OCI-LY3 (cell line): ENCODE results near the gene USP30.

ENCODE experiments used
- H2AFZ ChIP-seq: fragments of 200-600, 300-600 bp; shearing (Covaris generic); 2 replicates; pipeline ENCODE4 v1.6.0; 2014; ENCODE audit warnings: antibody characterized with exemption, low read depth, low read length
- H3K27ac ChIP-seq: fragments of 200-600, 300-600 bp; sonication (generic); 2 replicates; pipeline ENCODE4 v1.5.1; 2014; ENCODE audit warnings: mild to moderate bottlenecking, low read length, moderate library complexity, mixed read lengths
- H3K27me3 ChIP-seq: fragments of 200-600, 300-600 bp; sonication (generic); 2 replicates; pipeline ENCODE4 v1.6.1; 2014; ENCODE audit warnings: low read depth, low read length, mixed read lengths
- H3K36me3 ChIP-seq: fragments of 200-600, 300-600 bp; sonication (generic); replicated peaks from 2 replicates; pipeline ENCODE3; 2014; ENCODE audit warnings: low read depth, low read length, mixed read lengths
- H3K4me1 ChIP-seq: fragments of 300-600, 200-600 bp; sonication (generic); 2 replicates; pipeline ENCODE4 v1.6.1; 2014; ENCODE audit warnings: low read length, mixed read lengths
- H3K4me2 ChIP-seq: fragments of 200-600, 300-600 bp; sonication (generic); 2 replicates; pipeline ENCODE4 v1.6.1; 2014; ENCODE audit warnings: low read length, mixed read lengths
- H3K4me3 ChIP-seq: fragments of 300-600, 200-600 bp; sonication (generic); 2 replicates; pipeline ENCODE4 v1.5.1; 2014; ENCODE audit warnings: antibody characterized with exemption, mild to moderate bottlenecking, low read length, moderate library complexity
- H3K79me2 ChIP-seq: fragments of 300-600, 200-600 bp; shearing (Covaris generic); 2 replicates; pipeline ENCODE4 v1.6.1; 2014; ENCODE audit warnings: mild to moderate bottlenecking, low read length, mixed read lengths
- H3K9ac ChIP-seq: fragments of 300-600, 200-600 bp; shearing (Covaris generic); 2 replicates; pipeline ENCODE4 v1.6.0; 2014; ENCODE audit warnings: mild to moderate bottlenecking, low read length, moderate library complexity
- H3K9me3 ChIP-seq: fragments of 200-600, 300-600 bp; shearing (Covaris generic); 2 replicates; pipeline ENCODE4 v1.6.1; 2014; ENCODE audit warnings: low read length, mixed read lengths; ENCODE audit not compliant: insufficient read depth
- H4K20me1 ChIP-seq: fragments of 200-600, 300-600 bp; sonication (generic); 2 replicates; pipeline ENCODE4 v1.6.1; 2016; ENCODE audit warnings: low read length, mixed read lengths; ENCODE audit not compliant: insufficient read depth
- CTCF ChIP-seq: fragments of 200-600, 300-600 bp; sonication (generic); IDR thresholded peaks from 2 replicates; pipeline ENCODE4 v1.5.1; 2014; ENCODE audit warnings: antibody characterized with exemption, low read length, low read depth
- EZH2phosphoT487 ChIP-seq: fragments of 200-600 bp; shearing (Covaris generic); IDR thresholded peaks from 2 replicates; pipeline ENCODE4 v1.6.1; 2018; ENCODE audit warnings: antibody characterized with exemption, mixed run types, low read depth

The USP30 gene

GRCh38 chr12:109064143-109064542 lies 11.8 kb downstream of the USP30 start:
- TF ChIP-seq EZH2phosphoT487 (no peak), CTCF (no peak)
- no peaks in the 10 kb centered on the region for H3K9me3 ChIP-seq
- peaks cover 4% of the 10 kb centered on the region for H3K36me3 ChIP-seq
- H3K27ac ChIP-seq: no peak overlapping the region
- no peaks in the 10 kb centered on the region for H3K79me2 ChIP-seq
- no peak overlapping the region for H3K9ac ChIP-seq
- no peaks in the 10 kb centered on the region for H4K20me1 ChIP-seq
- no peak overlapping the region for H3K4me3 ChIP-seq
- no peaks in the 10 kb centered on the region for H3K4me1 ChIP-seq
- H3K4me2 ChIP-seq: no peak overlapping the region
- H3K27me3 ChIP-seq: no peaks in the 10 kb centered on the region
- H2AFZ ChIP-seq: no peak overlapping the region

DNA sequence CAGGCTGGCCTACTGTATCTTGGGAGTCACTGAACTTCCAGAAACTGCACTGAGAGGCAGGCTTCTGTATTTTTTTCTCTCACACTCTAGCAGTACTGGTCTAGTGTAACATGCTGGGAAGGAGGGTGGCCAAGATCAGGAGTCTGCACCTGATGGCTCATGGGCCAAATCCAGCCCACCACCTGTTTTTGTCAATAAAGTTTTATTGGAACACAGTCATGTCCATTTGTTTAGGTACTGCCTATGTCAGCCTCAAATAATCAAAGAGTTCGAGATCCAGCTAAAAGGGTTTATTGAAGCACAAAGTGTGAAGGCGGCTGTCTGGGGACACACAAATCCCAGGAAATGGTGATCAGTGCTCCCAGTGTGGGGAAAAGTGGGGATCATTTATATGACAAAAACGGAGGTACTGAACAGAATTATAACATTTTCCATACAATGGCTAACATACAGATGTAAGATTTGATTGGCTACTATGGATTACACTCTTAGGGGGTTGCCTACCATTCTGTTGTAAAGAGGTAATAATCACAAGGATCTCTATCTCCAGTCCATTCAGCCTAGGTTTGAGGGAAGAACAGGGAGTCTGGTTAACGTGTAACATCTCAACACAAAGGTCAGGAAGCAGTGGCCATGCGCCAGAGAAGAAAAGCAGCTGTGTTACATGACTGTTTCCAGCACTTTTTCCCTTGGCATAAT lies 12.9 kb downstream of the USP30 start:
- Histone ChIP-seq H3K9ac (no peak overlapping the region), H3K27me3 (no peaks in the 10 kb centered on the region), H3K4me1 (no peaks in the 10 kb centered on the region), H2AFZ (no peak overlapping the region), H3K4me2 (no peak overlapping the region), H3K9me3 (no peaks in the 10 kb centered on the region), H4K20me1 (no peaks in the 10 kb centered on the region), H3K4me3 (no peak overlapping the region), H3K79me2 (no peaks in the 10 kb centered on the region), H3K36me3 (peaks cover 4% of the 10 kb centered on the region), H3K27ac (no peak overlapping the region)
- TF ChIP-seq CTCF: no peak
- TF ChIP-seq EZH2phosphoT487: no peak

GRCh38 chr12:109065853-109066193 lies 13.4 kb downstream of the USP30 start:
- Histone ChIP-seq H3K4me2 (no peak overlapping the region), H4K20me1 (no peaks in the 10 kb centered on the region), H3K9me3 (no peaks in the 10 kb centered on the region), H3K36me3 (peaks cover 4% of the 10 kb centered on the region), H3K9ac (no peak overlapping the region), H3K27ac (no peak overlapping the region), H3K4me1 (no peaks in the 10 kb centered on the region), H3K4me3 (no peak overlapping the region), H3K27me3 (no peaks in the 10 kb centered on the region), H3K79me2 (no peaks in the 10 kb centered on the region), H2AFZ (no peak overlapping the region)
- no peak for TF ChIP-seq EZH2phosphoT487
- TF ChIP-seq CTCF: no peak

DNA sequence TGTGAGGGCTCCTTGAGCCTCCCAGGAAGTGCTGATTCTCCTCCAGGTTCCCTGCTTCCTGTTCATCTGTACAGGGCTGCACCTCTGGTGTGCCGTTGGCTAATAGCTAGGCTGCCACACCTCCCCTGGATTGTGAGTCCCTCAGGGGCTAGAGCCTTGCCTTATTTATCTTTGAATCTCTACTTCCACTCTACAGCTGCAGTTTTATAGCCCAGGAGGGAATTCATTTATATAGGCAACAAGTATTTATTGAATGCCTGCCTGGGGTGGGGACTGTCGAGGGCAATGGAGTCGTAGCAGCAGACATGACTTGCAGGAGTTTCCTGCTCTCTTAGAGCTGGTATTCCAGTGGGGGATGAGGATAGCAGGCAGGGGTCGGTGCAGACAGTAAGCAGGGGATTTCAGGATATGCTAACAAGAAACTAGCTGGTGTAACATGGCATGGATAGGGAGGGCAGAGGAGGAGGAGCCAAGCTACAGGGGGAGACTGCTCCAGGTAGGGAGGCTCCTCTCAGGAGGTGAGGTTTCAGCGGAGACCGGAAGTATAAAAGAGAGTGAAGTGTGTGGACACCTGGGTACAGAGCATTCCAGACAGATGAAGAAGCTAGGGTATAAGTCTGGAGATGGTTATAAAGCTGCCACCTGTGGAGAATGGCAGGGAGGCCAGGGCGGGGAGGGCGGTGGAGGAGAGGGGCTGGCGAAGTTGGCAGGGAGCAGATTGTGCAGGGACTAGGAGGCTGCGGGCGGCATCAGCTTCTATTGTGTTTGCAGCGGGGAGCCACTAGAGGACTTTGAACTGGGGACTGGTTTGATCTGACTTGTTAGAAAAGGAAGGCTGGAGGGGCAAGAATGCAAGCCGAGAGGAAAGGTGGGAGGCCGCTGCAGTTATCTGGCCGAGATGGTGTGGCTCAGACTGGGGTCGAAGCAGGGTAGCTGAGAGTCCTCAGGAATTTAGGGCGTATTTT lies 17.2 kb downstream of the USP30 start:
- no peak overlapping the region for H3K4me2 ChIP-seq
- H3K79me2 ChIP-seq: no peaks in the 10 kb centered on the region
- no peak overlapping the region for H3K9ac ChIP-seq
- no peaks in the 10 kb centered on the region for H3K27me3 ChIP-seq
- no peak overlapping the region for H3K4me3 ChIP-seq
- no peaks in the 10 kb centered on the region for H3K9me3 ChIP-seq
- no peak overlapping the region for H2AFZ ChIP-seq
- TF ChIP-seq EZH2phosphoT487 (no peak), CTCF (no peak)
- H3K36me3 ChIP-seq: peaks cover 2% of the 10 kb centered on the region
- H3K4me1 ChIP-seq: no peaks in the 10 kb centered on the region
- no peaks in the 10 kb centered on the region for H4K20me1 ChIP-seq
- no peak overlapping the region for H3K27ac ChIP-seq
